Daoy (cell line): ENCODE results near the gene PAQR9. TPM values are rescaled to one million over a fixed set of nuclear protein-coding genes. Genes with fewer than 3 reads are reported as not detected.

Experiments
- DNase-seq: peaks from one replicate; pipeline ENCODE4 v3.0.0-alpha.2; 2015; ENCODE audit warnings: low read depth
- total RNA-seq: library from RNA; depleted of rRNA; stranded (reverse); fragments of >200 nt; shearing (Covaris generic); gene quantifications from 2 replicates; pipeline ENCODE4 v1.2.3, GENCODE V29; 2014; rRNA removed

Gene PAQR9
- total RNA-seq, 1 experiment from 2014 or later: 0.17 TPM

- no peak for DNase-seq
These were observed 46.9 kb downstream of the PAQR9 start for GRCh38 chr3:142916605-142917004.

DNA sequence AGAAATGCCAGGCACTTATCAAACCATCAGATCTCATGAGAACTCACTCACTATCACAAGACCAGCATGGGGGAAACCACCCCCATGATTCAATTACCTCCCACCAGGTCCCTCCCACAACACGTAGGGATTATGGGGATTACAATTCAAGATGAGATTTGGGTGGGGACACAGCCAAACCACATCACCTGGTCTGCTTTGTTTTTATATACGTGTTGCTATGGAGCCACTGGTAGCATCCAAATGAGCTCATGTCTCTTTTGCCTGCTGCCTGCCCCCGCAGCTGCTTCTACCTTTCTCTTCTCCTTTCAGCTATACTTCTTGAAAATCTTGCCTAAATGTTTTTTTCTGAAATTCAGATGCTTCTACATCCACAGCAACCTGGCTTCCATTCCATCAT is 47.8 kb downstream of the PAQR9 start:
- DNase-seq: no peak

DNA sequence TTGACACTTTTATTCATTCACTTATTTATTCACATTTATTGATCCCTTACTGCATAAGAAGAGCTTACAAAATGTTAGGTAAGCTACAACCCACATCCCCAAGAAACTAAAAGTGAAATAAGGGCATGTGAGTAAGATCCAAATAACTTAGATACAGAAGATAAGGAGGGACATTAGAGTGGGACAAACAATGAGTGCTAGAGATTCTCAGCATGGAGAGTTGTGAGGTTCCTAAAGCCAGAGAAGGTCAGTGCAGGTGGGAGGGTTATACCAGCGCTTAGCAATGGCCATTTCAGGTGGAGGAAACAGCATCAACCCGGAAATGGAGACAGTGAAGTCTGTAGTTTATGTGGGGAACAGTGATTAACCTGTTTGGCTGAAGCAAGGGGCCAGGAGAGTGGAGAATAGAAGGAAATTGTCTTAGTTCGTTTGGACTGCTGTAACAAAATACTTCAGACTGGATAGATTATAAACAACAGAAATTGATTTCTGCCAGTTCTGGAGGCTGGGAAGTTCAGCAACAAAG is 49.1 kb downstream of the PAQR9 start:
- DNase-seq: no peak

DNA sequence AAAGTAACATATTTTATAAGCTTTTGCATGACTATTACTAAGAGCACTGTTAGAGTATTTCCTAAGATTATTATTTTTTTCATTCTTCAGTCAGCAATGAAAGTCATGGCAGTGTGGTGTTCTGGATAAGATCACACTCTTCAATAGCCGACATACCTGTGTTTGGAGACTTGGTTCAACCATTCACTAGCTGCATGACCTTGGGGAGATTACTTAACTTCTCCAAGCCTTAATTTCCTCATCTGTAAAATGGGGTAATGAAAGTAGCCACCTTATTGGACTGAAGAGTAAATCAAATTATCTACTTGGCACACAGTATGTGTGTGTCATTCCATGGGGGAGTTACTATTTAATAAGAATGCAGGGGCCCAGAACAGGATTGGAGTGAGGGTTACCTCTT is 50.0 kb downstream of the PAQR9 start:
- DNase-seq: no peak

DNA sequence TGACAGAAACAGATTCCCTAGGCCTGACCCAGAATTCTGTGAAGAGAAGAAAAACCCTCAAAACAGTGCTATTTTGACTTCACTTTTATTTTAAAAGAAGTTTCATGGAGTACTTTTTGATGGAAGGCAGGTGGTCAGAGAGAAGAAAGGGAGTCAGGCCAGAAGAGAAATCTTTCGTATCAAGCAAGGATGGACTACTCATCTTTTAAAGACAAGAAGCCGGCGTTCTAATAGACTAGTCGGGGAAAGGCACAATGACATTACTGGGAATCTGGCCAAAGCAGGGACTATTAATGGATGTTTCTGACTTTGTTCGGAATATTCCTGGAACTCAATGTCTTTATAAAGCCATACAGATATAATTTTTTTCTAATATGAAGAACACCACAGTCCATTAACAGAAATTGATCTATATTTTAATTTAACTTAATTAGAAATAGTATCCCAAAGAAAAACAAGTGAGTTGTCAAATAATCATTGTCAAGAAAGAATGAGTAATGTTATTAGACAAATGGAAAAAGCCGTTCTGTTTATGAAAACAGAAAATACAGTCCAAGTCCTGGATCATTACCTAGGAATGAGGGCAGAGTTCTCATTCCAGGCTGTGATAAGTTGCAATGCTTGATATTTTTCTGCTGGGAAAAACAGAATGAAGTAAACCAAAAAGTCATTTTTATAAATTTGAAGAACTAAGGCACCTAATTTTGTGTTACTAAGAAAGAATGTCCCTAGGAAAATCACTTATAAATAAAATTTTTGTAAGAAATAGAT is 50.9 kb downstream of the PAQR9 start:
- no peak for DNase-seq

Other genes with a start within 250 kb of the PAQR9 start
- 9.2 and 14.1 TPM in 2 replicates for gene TRPC1, start 239.6 kb downstream of the PAQR9 start, total RNA-seq
- gene PCOLCE2, start 74.6 kb downstream of the PAQR9 start, total RNA-seq: 13.8 and 27.8 TPM in 2 replicates
- gene U2SURP, start 37.9 kb upstream of the PAQR9 start, total RNA-seq: 135 and 156 TPM in 2 replicates
- gene CHST2, start 156.1 kb upstream of the PAQR9 start, total RNA-seq: 9.5 and 14.2 TPM in 2 replicates